Peyer's patch (tissue), 4 donors: ENCODE data around the gene INAFM2. TPM values are rescaled to one million over a fixed set of nuclear protein-coding genes. Genes with fewer than 3 reads are reported as not detected.

Experiments
- DNase-seq, 3 donors: peaks; one replicate each; pipeline ENCODE4 v3.0.0-alpha.2; 2017 to 2019
- H3K27ac ChIP-seq, 4 donors: fragments of 200-600 bp; sonication (generic); one replicate each; pipeline ENCODE4 v1.5.1; 2016 to 2019
- H3K27me3 ChIP-seq, 2 donors: fragments of 200-600 bp; sonication (generic); one replicate each; pipeline ENCODE4 v1.5.1; 2019
- H3K36me3 ChIP-seq, 3 donors: fragments of 200-600 bp; sonication (generic); one replicate each; pipeline ENCODE4 v1.5.1; 2016 to 2019
- H3K4me1 ChIP-seq, 4 donors: fragments of 200-600 bp; sonication (generic); one replicate each; pipeline ENCODE4 v1.5.1; 2016 to 2019
- H3K4me3 ChIP-seq, 4 donors: fragments of 200-600 bp; sonication (generic); 1 replicate in 3 of 4; 2 replicates in 1 of 4; pipeline ENCODE4 v1.5.1; 2016 to 2019; ENCODE audit warnings: mild to moderate bottlenecking in 1 of 4
- H3K9me3 ChIP-seq, 4 donors: fragments of 200-600 bp; sonication (generic); one replicate each; pipeline ENCODE4 v1.5.1; 2016 to 2019; ENCODE audit warnings: mild to moderate bottlenecking in 1 of 4
- CTCF ChIP-seq, 6 experiments: fragments of 450-650 bp in 4 of 6; fragments of 200-600 bp in 2 of 6; sonication (generic) in 1 of 6; IDR thresholded peaks; one replicate each; pipeline ENCODE4 v1.5.1; 2017 to 2019; ENCODE audit warnings: antibody characterized with exemption in 6 of 6, mild to moderate bottlenecking in 3 of 6, moderate library complexity in 1 of 6
- POLR2A ChIP-seq, 2 donors: fragments of 450-650 bp; IDR thresholded peaks; one replicate each; pipeline ENCODE4 v1.5.1; 2017; ENCODE audit warnings: antibody characterized with exemption in 2 of 2, mild to moderate bottlenecking in 2 of 2, moderate library complexity in 2 of 2
- total RNA-seq, 4 donors: library from RNA; depleted of rRNA; stranded (reverse); fragments of >200 nt; gene quantifications; one replicate each; pipeline ENCODE4 v1.1.0, GENCODE V29; 2016

Gene INAFM2
- total RNA-seq, 4 donors from 2014 or later, result 6.2 to 10.7 (median 8.9) TPM

GRCh38 chr15:40325700-40326099 lies 2.2 kb downstream of the INAFM2 start:
- TF ChIP-seq POLR2A (IDR thresholded peaks at IDR 0.05), result no peak
- no peak for TF ChIP-seq CTCF (IDR thresholded peaks at IDR 0.05)
- no peak for DNase-seq
- Histone ChIP-seq H3K9me3 (no peaks in the 10 kb centered on the region), H3K27me3 (no peaks in the 10 kb centered on the region), H3K4me3 (peak overlapping the region in 1 of 4 donors; percentile 93), H3K4me1 (peaks cover 0 to 29% (median 6%) of the 10 kb centered on the region in 4 donors), H3K36me3 (no peaks in the 10 kb centered on the region), H3K27ac (peak overlapping the region in 2 of 4 donors; percentile 14 to 76)

- TF ChIP-seq POLR2A (IDR thresholded peaks at IDR 0.05), result no peak
- TF ChIP-seq CTCF (IDR thresholded peaks at IDR 0.05), result no peak
- peaks cover 0 to 37% (median 6%) of the 10 kb centered on the region in 4 donors for H3K4me1 ChIP-seq
- H3K27me3 ChIP-seq, result no peaks in the 10 kb centered on the region
- H3K4me3 ChIP-seq, result no peak overlapping the region
- no peak for DNase-seq
- H3K9me3 ChIP-seq, result no peaks in the 10 kb centered on the region
- H3K27ac ChIP-seq, result peak overlapping the region in 1 of 4 donors; percentile 66
- no peaks in the 10 kb centered on the region for H3K36me3 ChIP-seq
Observed at GRCh38 chr15:40327457-40327856, 4.0 kb downstream of the INAFM2 start.

GRCh38 chr15:40328176-40328575 lies 4.7 kb downstream of the INAFM2 start:
- TF ChIP-seq POLR2A (IDR thresholded peaks at IDR 0.05) (no peak), CTCF (IDR thresholded peaks at IDR 0.05) (no peak)
- H3K36me3 ChIP-seq, result no peaks in the 10 kb centered on the region
- no peaks in the 10 kb centered on the region for H3K9me3 ChIP-seq
- peaks cover 0 to 37% (median 4%) of the 10 kb centered on the region in 4 donors for H3K4me1 ChIP-seq
- H3K27ac ChIP-seq, result peak overlapping the region in 1 of 4 donors; percentile 66
- no peak for DNase-seq
- no peak overlapping the region for H3K4me3 ChIP-seq
- H3K27me3 ChIP-seq, result no peaks in the 10 kb centered on the region

GRCh38 chr15:40328751-40329150 lies 5.3 kb downstream of the INAFM2 start:
- peak overlapping the region in 1 of 4 donors; percentile 66 for H3K27ac ChIP-seq
- H3K36me3 ChIP-seq, result no peaks in the 10 kb centered on the region
- H3K4me3 ChIP-seq, result no peak overlapping the region
- H3K9me3 ChIP-seq, result no peaks in the 10 kb centered on the region
- TF ChIP-seq CTCF (IDR thresholded peaks at IDR 0.05) (no peak), POLR2A (IDR thresholded peaks at IDR 0.05) (no peak)
- no peak for DNase-seq
- H3K4me1 ChIP-seq, result peaks cover 0 to 40% (median 4%) of the 10 kb centered on the region in 4 donors
- H3K27me3 ChIP-seq, result no peaks in the 10 kb centered on the region

GRCh38 chr15:40329804-40330203 lies 6.3 kb downstream of the INAFM2 start:
- Histone ChIP-seq H3K9me3 (no peaks in the 10 kb centered on the region), H3K36me3 (no peaks in the 10 kb centered on the region), H3K4me1 (peaks cover 4 to 43% (median 6%) of the 10 kb centered on the region in 4 donors), H3K4me3 (no peak overlapping the region), H3K27ac (peak overlapping the region in 2 of 4 donors; percentile 12 to 66), H3K27me3 (no peaks in the 10 kb centered on the region)
- TF ChIP-seq POLR2A (IDR thresholded peaks at IDR 0.05), result no peak
- no peak for TF ChIP-seq CTCF (IDR thresholded peaks at IDR 0.05)
- DNase-seq, result no peak
